CD4-positive, alpha-beta T cell (primary cell): ENCODE data around the gene RAD18. TPM values are rescaled to one million over a fixed set of nuclear protein-coding genes. Genes with fewer than 3 reads are reported as not detected.

Experiments
- ATAC-seq: fragments of 200-7000 bp; cut with Tn5 transposase; one replicate; pipeline ENCODE4 v1.10.0; 2022; ENCODE audit warnings: mild to moderate bottlenecking; ENCODE audit not compliant: poor library complexity
- CTCF ChIA-PET: fragments of 350-600 bp; sonication (Branson Sonifier 250); formaldehyde crosslinking; loops from one replicate; lab custom pipeline; 2021; ENCODE audit warnings: antibody characterized with exemption, inconsistent platforms; lab: Charles Lee
- POLR2A ChIA-PET: fragments of 350-600 bp; sonication (Branson Sonifier 250); formaldehyde crosslinking; loops from one replicate; lab custom pipeline; 2021; ENCODE audit warnings: antibody characterized with exemption, inconsistent platforms; lab: Charles Lee
- DNase-seq, 14 experiments: peaks; one replicate each; pipeline ENCODE4 v3.0.0-alpha.2; 2013 to 2020; ENCODE audit warnings: mixed read lengths in 2 of 14
- H3K27ac ChIP-seq, 2 donors: one replicate each; pipeline versions ENCODE4 v1.5.1 to v1.7.0; 2013; ENCODE audit warnings: low read length in 2 of 2, low read depth in 1 of 2, mild to moderate bottlenecking in 1 of 2
- H3K27me3 ChIP-seq, 2 experiments: 1 replicate in 1 of 2; 2 replicates in 1 of 2; pipeline versions ENCODE4 v1.6.1 to v1.7.0; 2013; ENCODE audit warnings: low read length in 2 of 2, control low read depth in 1 of 2, mild to moderate bottlenecking in 1 of 2, moderate library complexity in 1 of 2; ENCODE audit not compliant: insufficient read depth in 2 of 2, control insufficient read depth in 1 of 2
- H3K36me3 ChIP-seq: one replicate; pipeline ENCODE4 v1.6.1; 2013; ENCODE audit warnings: low read length, control low read depth; ENCODE audit not compliant: insufficient read depth
- H3K4me1 ChIP-seq: one replicate; pipeline ENCODE4 v1.6.1; 2013; ENCODE audit warnings: low read length, control low read depth; ENCODE audit not compliant: insufficient read depth
- H3K4me3 ChIP-seq: one replicate; pipeline ENCODE4 v1.5.1; 2013; ENCODE audit warnings: mild to moderate bottlenecking, low read length, moderate library complexity
- H3K9me3 ChIP-seq, 2 experiments: 1 replicate in 1 of 2; 2 replicates in 1 of 2; pipeline versions ENCODE4 v1.6.1 to v1.7.0; 2013; ENCODE audit warnings: low read length in 2 of 2, mild to moderate bottlenecking in 2 of 2, control low read depth in 1 of 2, moderate library complexity in 1 of 2; ENCODE audit not compliant: control insufficient read depth in 1 of 2, insufficient read depth in 1 of 2
- H3K27ac Mint-ChIP-seq: one replicate; pipeline ENCODE4 v1.8.0; 2020; ENCODE audit warnings: mixed read lengths
- H3K27me3 Mint-ChIP-seq: one replicate; pipeline ENCODE4 v1.8.0; 2021; ENCODE audit warnings: mixed read lengths
- H3K36me3 Mint-ChIP-seq: one replicate; pipeline ENCODE4 v1.8.0; 2021; ENCODE audit warnings: low read depth, mixed read lengths
- H3K4me1 Mint-ChIP-seq: one replicate; pipeline ENCODE4 v1.8.0; 2021; ENCODE audit warnings: low read depth, mixed read lengths
- H3K4me3 Mint-ChIP-seq: one replicate; pipeline ENCODE4 v1.8.0; 2020; ENCODE audit warnings: mild to moderate bottlenecking, mixed read lengths
- H3K9me3 Mint-ChIP-seq: one replicate; pipeline ENCODE4 v1.8.0; 2020; ENCODE audit warnings: mixed read lengths
- CTCF ChIP-seq: fragments of 200-600 bp; IDR thresholded peaks from one replicate; pipeline ENCODE4 v1.8.0; 2022; ENCODE audit warnings: antibody characterized with exemption, mild to moderate bottlenecking
- intact Hi-C, 2 experiments: fragments of 100-400 bp; cut with DNase I in 1 of 2; cut with micrococcal nuclease in 1 of 2; formaldehyde crosslinking; loops; one replicate each; pipeline versions ENCODE4 v1.15.1 to v1.9.0; 2023 to 2025; cut with DNase I, micrococcal nuclease
- total RNA-seq, 174 experiments: library from RNA in 2 of 174; stranded (reverse) in 2 of 174; gene quantifications; one replicate each; pipeline ENCODE4 v1.2.3 and lab custom pipeline; 2021 to 2026

The RAD18 gene
- total RNA-seq, 2 experiments from 2014 or later = 9.6 to 10.0 TPM

GRCh38 chr3:8975081-8976020 is 12.1 kb upstream of the RAD18 start:
- intact Hi-C loops = no loop called here
- H3K9me3 ChIP-seq = peaks cover 0 to 10% of the 10 kb centered on the region in 2 experiments

GRCh38 chr3:8974458-8974857 is 11.2 kb upstream of the RAD18 start:
- H3K4me1 Mint-ChIP-seq = no peaks in the 10 kb centered on the region
- no peak for TF ChIP-seq CTCF
- Histone ChIP-seq H3K27ac (no peak overlapping the region), H3K9me3 (peaks cover 0 to 7% of the 10 kb centered on the region in 2 experiments), H3K27me3 (peaks cover 4% of the 10 kb centered on the region in 2 experiments), H3K4me3 (no peak overlapping the region), H3K36me3 (no peaks in the 10 kb centered on the region), H3K4me1 (peaks cover 4% of the 10 kb centered on the region)
- H3K4me3 Mint-ChIP-seq = no peak overlapping the region
- H3K36me3 Mint-ChIP-seq = no peaks in the 10 kb centered on the region
- CTCF ChIA-PET = interaction anchor here (1.2 kb wide), 1 partner anchor 328 kb away, joined by 3 read pairs; no protein-coding TSS in a partner anchor
- POLR2A ChIA-PET = no interaction called here
- ATAC-seq (no peak), DNase-seq (no peak)
- H3K27me3 Mint-ChIP-seq = peaks cover 42% of the 10 kb centered on the region
- no peaks in the 10 kb centered on the region for H3K9me3 Mint-ChIP-seq
- intact Hi-C loops = loop anchor here in 1 of 2 experiments (5.0 kb wide), 1 partner anchor 448 kb away; no protein-coding TSS in a partner anchor
- H3K27ac Mint-ChIP-seq = no peak overlapping the region

More at GRCh38 chr3:8975081-8976020, 12.1 kb upstream of the RAD18 start:
- no peaks in the 10 kb centered on the region for H3K4me1 Mint-ChIP-seq
- Histone ChIP-seq H3K36me3 (no peaks in the 10 kb centered on the region), H3K27ac (no peak overlapping the region), H3K4me3 (no peak overlapping the region), H3K4me1 (peaks cover 4% of the 10 kb centered on the region), H3K27me3 (peaks cover under 1 to 4% of the 10 kb centered on the region in 2 experiments)
- H3K4me3 Mint-ChIP-seq = no peak overlapping the region
- TF ChIP-seq CTCF = no peak
- H3K9me3 Mint-ChIP-seq = no peaks in the 10 kb centered on the region
- H3K27me3 Mint-ChIP-seq = peaks cover 45% of the 10 kb centered on the region
- H3K36me3 Mint-ChIP-seq = no peaks in the 10 kb centered on the region
- DNase-seq (no peak), ATAC-seq (no peak)
- no peak overlapping the region for H3K27ac Mint-ChIP-seq
- ChIA-PET CTCF (no interaction called here), POLR2A (no interaction called here)

GRCh38 chr3:8972639-8973038 is 9.4 kb upstream of the RAD18 start:
- Histone ChIP-seq H3K4me1 (peaks cover 4% of the 10 kb centered on the region), H3K27me3 (peaks cover 2 to 4% of the 10 kb centered on the region in 2 experiments), H3K36me3 (no peaks in the 10 kb centered on the region), H3K4me3 (no peak overlapping the region), H3K27ac (no peak overlapping the region), H3K9me3 (no peaks in the 10 kb centered on the region)
- H3K4me1 Mint-ChIP-seq = no peaks in the 10 kb centered on the region
- H3K27me3 Mint-ChIP-seq = peaks cover 44% of the 10 kb centered on the region
- ChIA-PET POLR2A (interaction anchor here (1.1 kb wide), 1 partner anchor 330 kb away, joined by 6 read pairs; no protein-coding TSS in a partner anchor), CTCF (interaction anchor here (4.9 kb wide), 1 partner anchor 330 kb away, joined by 26 read pairs; no protein-coding TSS in a partner anchor)
- H3K9me3 Mint-ChIP-seq = no peaks in the 10 kb centered on the region
- intact Hi-C loops = loop anchor here in 1 of 2 experiments (5.0 kb wide), 1 partner anchor 450 kb away; no protein-coding TSS in a partner anchor
- H3K4me3 Mint-ChIP-seq = no peak overlapping the region
- no peak overlapping the region for H3K27ac Mint-ChIP-seq
- TF ChIP-seq CTCF = no peak
- ATAC-seq (no peak), DNase-seq (peak in 2 of 14 experiments; percentile 24 to 39)
- H3K36me3 Mint-ChIP-seq = no peaks in the 10 kb centered on the region
